Right atrium auricular region (tissue), 2 donors: Measurements from ENCODE around the gene RASGRF1. TPM values are rescaled to one million over a fixed set of nuclear protein-coding genes. Genes with fewer than 3 reads are reported as not detected.

Source experiments
- DNase-seq: peaks from one replicate; pipeline ENCODE4 v3.0.0-alpha.2; 2019; ENCODE audit warnings: low spot score
- H3K27ac ChIP-seq, 2 donors: fragments of 200-600 bp; sonication (generic); 1 replicate in 1 of 2; 2 replicates in 1 of 2; pipeline ENCODE4 v1.5.1; 2016 to 2019
- H3K27me3 ChIP-seq, 2 donors: fragments of 200-600 bp; sonication (generic); one replicate each; pipeline versions ENCODE4 v1.5.1 to v1.6.0; 2017 to 2019
- H3K36me3 ChIP-seq: fragments of 200-600 bp; sonication (generic); one replicate; pipeline ENCODE4 v1.5.1; 2016
- H3K4me1 ChIP-seq, 2 donors: fragments of 200-600 bp; sonication (generic); one replicate each; pipeline versions ENCODE4 v1.5.1 to v1.6.0; 2017 to 2019
- H3K4me3 ChIP-seq, 2 donors: fragments of 200-600 bp; sonication (generic); 1 replicate in 1 of 2; 2 replicates in 1 of 2; pipeline ENCODE4 v1.5.1; 2017 to 2019; ENCODE audit warnings: mild to moderate bottlenecking in 1 of 2, moderate library complexity in 1 of 2
- H3K9me3 ChIP-seq, 2 donors: fragments of 200-600 bp; sonication (generic); one replicate each; pipeline ENCODE4 v1.5.1; 2019
- CTCF ChIP-seq, 2 donors: fragments of 200-600 bp; sonication (generic); IDR thresholded peaks; one replicate each; pipeline ENCODE4 v1.5.1; 2019; ENCODE audit warnings: antibody characterized with exemption in 2 of 2
- total RNA-seq, 2 donors: library from RNA; depleted of rRNA; stranded (reverse); fragments of >200 nt; gene quantifications; one replicate each; pipeline ENCODE4 v1.1.0, GENCODE V29; 2016

RASGRF1 gene
- total RNA-seq, 2 donors from 2014 or later, result 1.0 TPM; not detected in 1

- Histone ChIP-seq H3K27me3 (no peaks in the 10 kb centered on the region), H3K4me3 (no peak overlapping the region), H3K27ac (no peak overlapping the region), H3K36me3 (no peaks in the 10 kb centered on the region), H3K9me3 (peaks cover 0 to 15% of the 10 kb centered on the region in 2 donors), H3K4me1 (no peaks in the 10 kb centered on the region)
- no peak for DNase-seq
- TF ChIP-seq CTCF (IDR thresholded peaks at IDR 0.05), result no peak
These were observed 40.1 kb upstream of the RASGRF1 start for GRCh38 chr15:79130535-79131130.

GRCh38 chr15:79129235-79129634 is 38.7 kb upstream of the RASGRF1 start:
- Histone ChIP-seq H3K27ac (no peak overlapping the region), H3K4me3 (no peak overlapping the region), H3K36me3 (no peaks in the 10 kb centered on the region), H3K4me1 (no peaks in the 10 kb centered on the region), H3K9me3 (peaks cover 0 to 15% of the 10 kb centered on the region in 2 donors), H3K27me3 (no peaks in the 10 kb centered on the region)
- DNase-seq, result no peak
- no peak for TF ChIP-seq CTCF (IDR thresholded peaks at IDR 0.05)

- Histone ChIP-seq H3K27ac (no peak overlapping the region), H3K9me3 (peaks cover 0 to 15% of the 10 kb centered on the region in 2 donors), H3K4me3 (no peak overlapping the region), H3K4me1 (no peaks in the 10 kb centered on the region), H3K27me3 (no peaks in the 10 kb centered on the region), H3K36me3 (no peaks in the 10 kb centered on the region)
- no peak for TF ChIP-seq CTCF (IDR thresholded peaks at IDR 0.05)
- no peak for DNase-seq
These were observed 38.0 kb upstream of the RASGRF1 start for GRCh38 chr15:79128556-79128955.

- H3K4me1 ChIP-seq, result no peaks in the 10 kb centered on the region
- no peak for DNase-seq
- H3K27me3 ChIP-seq, result no peaks in the 10 kb centered on the region
- H3K9me3 ChIP-seq, result no peaks in the 10 kb centered on the region
- H3K36me3 ChIP-seq, result no peaks in the 10 kb centered on the region
- no peak overlapping the region for H3K27ac ChIP-seq
- no peak for TF ChIP-seq CTCF (IDR thresholded peaks at IDR 0.05)
- no peak overlapping the region for H3K4me3 ChIP-seq
These were observed 33.8 kb upstream of the RASGRF1 start for GRCh38 chr15:79124388-79124787.

GRCh38 chr15:79122991-79123390 is 32.4 kb upstream of the RASGRF1 start:
- no peak for DNase-seq
- Histone ChIP-seq H3K36me3 (no peaks in the 10 kb centered on the region), H3K27ac (no peak overlapping the region), H3K27me3 (no peaks in the 10 kb centered on the region), H3K4me1 (no peaks in the 10 kb centered on the region), H3K9me3 (no peaks in the 10 kb centered on the region), H3K4me3 (no peak overlapping the region)
- TF ChIP-seq CTCF (IDR thresholded peaks at IDR 0.05), result no peak

- DNase-seq, result no peak
- Histone ChIP-seq H3K4me1 (no peaks in the 10 kb centered on the region), H3K4me3 (no peak overlapping the region), H3K27me3 (no peaks in the 10 kb centered on the region), H3K27ac (no peak overlapping the region), H3K9me3 (no peaks in the 10 kb centered on the region), H3K36me3 (no peaks in the 10 kb centered on the region)
- TF ChIP-seq CTCF (IDR thresholded peaks at IDR 0.05), result no peak
These were observed 31.8 kb upstream of the RASGRF1 start for GRCh38 chr15:79122391-79122790.
